Suppressor macrophage (primary cell): ENCODE data around the gene LRRFIP2.

Source experiments
- DNase-seq, 4 experiments: peaks; one replicate each; pipeline ENCODE4 v3.0.0-alpha.2; 2020 to 2022

The LRRFIP2 gene

GRCh38 chr3:37112987-37113386, 61.4 kb downstream of the LRRFIP2 start:
- no peak for DNase-seq

- DNase-seq = no peak
Observed at GRCh38 chr3:37111199-37111598, 63.2 kb downstream of the LRRFIP2 start.

- DNase-seq = no peak
Observed at GRCh38 chr3:37107846-37108245, 66.5 kb downstream of the LRRFIP2 start.

- no peak for DNase-seq
Observed at GRCh38 chr3:37103103-37103808, 71.1 kb downstream of the LRRFIP2 start.

GRCh38 chr3:37100411-37100810, 74.0 kb downstream of the LRRFIP2 start:
- DNase-seq = no peak

GRCh38 chr3:37099469-37099868, 74.9 kb downstream of the LRRFIP2 start:
- no peak for DNase-seq

GRCh38 chr3:37098884-37099283, 75.5 kb downstream of the LRRFIP2 start:
- no peak for DNase-seq

GRCh38 chr3:37097776-37098175, 76.6 kb downstream of the LRRFIP2 start:
- DNase-seq = no peak

GRCh38 chr3:37096975-37097374, 77.4 kb downstream of the LRRFIP2 start:
- no peak for DNase-seq

- no peak for DNase-seq
Observed at GRCh38 chr3:37096288-37096687, 78.1 kb downstream of the LRRFIP2 start.

- no peak for DNase-seq
Observed at GRCh38 chr3:37094636-37095035, 79.7 kb downstream of the LRRFIP2 start.

- DNase-seq = no peak
Observed at GRCh38 chr3:37093481-37093880, 80.9 kb downstream of the LRRFIP2 start.

GRCh38 chr3:37092484-37092883, 81.9 kb downstream of the LRRFIP2 start:
- no peak for DNase-seq

GRCh38 chr3:37087870-37088269, 86.5 kb downstream of the LRRFIP2 start:
- no peak for DNase-seq

GRCh38 chr3:37086918-37087317, 87.5 kb downstream of the LRRFIP2 start:
- no peak for DNase-seq

- no peak for DNase-seq
Observed at GRCh38 chr3:37082317-37082716, 92.1 kb downstream of the LRRFIP2 start.

- DNase-seq = no peak
Observed at GRCh38 chr3:37075955-37076354, 98.4 kb downstream of the LRRFIP2 start.

- DNase-seq = no peak
Observed at GRCh38 chr3:37074178-37074577, 100.2 kb downstream of the LRRFIP2 start.

- peak in 2 of 4 experiments; percentile 7 to 15 for DNase-seq
Observed at GRCh38 chr3:37072892-37073291, 101.5 kb downstream of the LRRFIP2 start.

- DNase-seq = no peak
Observed at GRCh38 chr3:37071921-37072320, 102.5 kb downstream of the LRRFIP2 start.

- DNase-seq = no peak
Observed at GRCh38 chr3:37068031-37068430, 106.4 kb downstream of the LRRFIP2 start.

- DNase-seq = no peak
Observed at GRCh38 chr3:37067577-37067976, 106.8 kb downstream of the LRRFIP2 start.

GRCh38 chr3:37064747-37065146, 109.6 kb downstream of the LRRFIP2 start:
- DNase-seq = no peak

- DNase-seq = no peak
Observed at GRCh38 chr3:37058117-37058516, 116.3 kb downstream of the LRRFIP2 start.

- DNase-seq = no peak
Observed at GRCh38 chr3:37056826-37057225, 117.6 kb downstream of the LRRFIP2 start.
